K562 (cell line): ENCODE measurements around the gene PHKG2. TPM values are rescaled to one million over a fixed set of nuclear protein-coding genes. Genes with fewer than 3 reads are reported as not detected.

Experiments used
- ATF3 ChIP-seq, 2 experiments: fragments of 450-650 bp in 1 of 2; sonication (generic) in 1 of 2; formaldehyde crosslinking in 1 of 2; IDR thresholded peaks in 1 of 2; conservative IDR thresholded peaks in 1 of 2; 2 replicates each; pipeline versions ENCODE4 v1.6.1 to v1.8.1; 2016 to 2023; ENCODE audit warnings: mild to moderate bottlenecking in 2 of 2, moderate library complexity in 2 of 2, inconsistent platforms in 1 of 2, missing genetic modification reagents in 1 of 2
- BRF1 ChIP-seq: IDR thresholded peaks from 3 replicates; pipeline ENCODE4 v1.6.1; 2011; ENCODE audit warnings: borderline replicate concordance, mild to moderate bottlenecking; ENCODE audit not compliant: insufficient read length; ENCODE audit errors: extremely low read depth
- CBX1 ChIP-seq: sonication (generic); IDR thresholded peaks from 2 replicates; pipeline ENCODE4 v1.6.1; 2016; ENCODE audit warnings: antibody characterized with exemption, low read depth, mild to moderate bottlenecking
- CREM ChIP-seq: IDR thresholded peaks from 2 replicates; pipeline ENCODE4 v1.6.1; 2014; ENCODE audit warnings: antibody characterized with exemption, low read depth
- ESRRB ChIP-seq: fragments of 250-450 bp; sonication (Bioruptor Pico); IDR thresholded peaks from 2 replicates; pipeline ENCODE4 v1.5.0; 2020; ENCODE audit warnings: mild to moderate bottlenecking, moderate library complexity, borderline replicate concordance
- GABPA ChIP-seq: fragments of 200-800 bp; sonication (Bioruptor generic); conservative IDR thresholded peaks from 2 replicates; pipeline ENCODE4 v1.6.1; 2016; ENCODE audit warnings: low read depth, missing genetic modification characterization, missing compliant biosample characterization
- GABPB1 ChIP-seq: sonication (generic); formaldehyde crosslinking; IDR thresholded peaks from 2 replicates; pipeline ENCODE4 v1.8.0; 2022; ENCODE audit warnings: mild to moderate bottlenecking, missing genetic modification reagents
- GATAD2A ChIP-seq: fragments of 450-650 bp; IDR thresholded peaks from 2 replicates; pipeline ENCODE4 v1.6.1; 2017
- HCFC1 ChIP-seq: IDR thresholded peaks from 2 replicates; pipeline ENCODE4 v1.6.1; 2012; ENCODE audit warnings: low read depth, low read length, improper control_type of control experiment
- NR2C1 ChIP-seq, 2 experiments: fragments of 450-650 bp; IDR thresholded peaks; 2 replicates each; pipeline ENCODE4 v1.6.1; 2017; ENCODE audit warnings: mild to moderate bottlenecking in 2 of 2, antibody characterized with exemption in 1 of 2, inconsistent platforms in 1 of 2, missing compliant biosample characterization in 1 of 2, missing genetic modification characterization in 1 of 2
- PRPF4 ChIP-seq: fragments of 200-400 bp; formaldehyde crosslinking; IDR thresholded peaks from one replicate; pipeline ENCODE4 v1.6.1; 2017; ENCODE audit warnings: low read length, low read depth, mild to moderate bottlenecking; ENCODE audit not compliant: insufficient read depth, poor library complexity, severe bottlenecking
- RBFOX2 ChIP-seq: fragments of 200-400 bp; formaldehyde crosslinking; IDR thresholded peaks from 2 replicates; pipeline ENCODE4 v1.6.1; 2017; ENCODE audit warnings: low read depth, mild to moderate bottlenecking, low read length, moderate library complexity
- RFX7 ChIP-seq: fragments of 250-450 bp; sonication (Bioruptor Pico); IDR thresholded peaks from 2 replicates; pipeline ENCODE4 v1.5.1; 2021; ENCODE audit warnings: mild to moderate bottlenecking
- SNIP1 ChIP-seq: fragments of 450-650 bp; IDR thresholded peaks from 2 replicates; pipeline ENCODE4 v1.7.1; 2017; ENCODE audit warnings: low read depth, mild to moderate bottlenecking
- TAF7 ChIP-seq: fragments of 450-650 bp; IDR thresholded peaks from 2 replicates; pipeline ENCODE4 v1.6.1; 2016; ENCODE audit warnings: missing genetic modification characterization, missing compliant biosample characterization
- TEAD4 ChIP-seq, 2 experiments: sonication (generic) in 1 of 2; formaldehyde crosslinking in 1 of 2; IDR thresholded peaks; 2 replicates each; pipeline versions ENCODE4 v1.6.1 to v1.8.0; 2012 to 2022; ENCODE audit warnings: borderline replicate concordance in 1 of 2, inconsistent platforms in 1 of 2, low read length in 1 of 2, mild to moderate bottlenecking in 1 of 2, missing genetic modification reagents in 1 of 2
- TOE1 ChIP-seq, 2 experiments: fragments of 450-650 bp in 1 of 2; sonication (generic) in 1 of 2; formaldehyde crosslinking in 1 of 2; IDR thresholded peaks; 2 replicates each; pipeline versions ENCODE4 v1.7.1 to v1.8.0; 2016 to 2022; ENCODE audit warnings: borderline replicate concordance in 2 of 2, mild to moderate bottlenecking in 2 of 2, antibody characterized with exemption in 1 of 2, inconsistent platforms in 1 of 2, low read depth in 1 of 2, missing genetic modification reagents in 1 of 2, moderate library complexity in 1 of 2
- ZBTB9 ChIP-seq: fragments of 450-650 bp; formaldehyde crosslinking; IDR thresholded peaks from 2 replicates; pipeline ENCODE4 v1.4.0; 2020; ENCODE audit warnings: mild to moderate bottlenecking, moderate library complexity
- ZNF449 ChIP-seq: fragments of 250-450 bp; sonication (Bioruptor Pico); IDR thresholded peaks from 2 replicates; pipeline ENCODE4 v1.8.0; 2022; ENCODE audit warnings: moderate library complexity, mild to moderate bottlenecking, inconsistent platforms
- ZNF511 ChIP-seq: sonication (generic); formaldehyde crosslinking; IDR thresholded peaks from 2 replicates; pipeline ENCODE4 v1.8.0; 2022; ENCODE audit warnings: mild to moderate bottlenecking, missing genetic modification reagents
- polyA plus RNA-seq, 8 experiments: library from polyadenylated mRNA; depleted of rRNA in 4 of 8; stranded (reverse) in 5 of 8; unstranded in 3 of 8; fragments of >200 nt; fragmentation: Nextera tagmentation in 2 of 8; fragmentation: Illumina TruSeq in 1 of 8; extraction: Ambion mirVana in 2 of 8; extraction: Trizol in 1 of 8; gene quantifications; 2 replicates each; pipeline versions ENCODE4 v1.2.1 to v1.2.3, GENCODE V29; 2011 to 2014; ENCODE audit warnings: inconsistent platforms in 1 of 8, missing spikeins in 1 of 8
- total RNA-seq, 7 experiments: library from RNA; depleted of rRNA in 6 of 7; stranded (reverse); fragments of >200 nt in 6 of 7; fragmentation: Illumina TruSeq in 2 of 7; extraction: Trizol in 2 of 7; gene quantifications; 2 replicates each; pipeline versions ENCODE4 v1.2.1 to v1.2.3, GENCODE V29; 2011 to 2021; ENCODE audit warnings: low replicate concordance in 1 of 7

PHKG2 gene
- total and polyA plus RNA-seq, 9 of the 15 experiments (the other 6 are each of a cell fraction or from before 2014, with no cell fraction given), result 5.8 to 54.2 (median 30.7) TPM

- TF ChIP-seq GABPA (tag) (peak; percentile 95), NR2C1 (IDR thresholded peaks at IDR 0.05) (peak; percentile 86), NR2C1 (tag; IDR thresholded peaks at IDR 0.05) (peak; percentile 92), ZNF511 (peak; percentile 78; the same call in 1 of the 2 replicates), RFX7 (CRISPR knock-in tag) (no peak), HCFC1 (peak; percentile 69), SNIP1 (peak; percentile 88), ESRRB (CRISPR knock-in tag) (no peak), GABPB1 (CRISPR knock-in tag) (peak; percentile 91), TOE1 (IDR thresholded peaks at IDR 0.05; ENCODE audit: borderline replicate concordance) (peak; percentile 85; the same call in 1 of the 2 replicates), TOE1 (CRISPR knock-in tag; IDR thresholded peaks at IDR 0.05; ENCODE audit: borderline replicate concordance, low read depth) (no peak), ATF3 (IDR thresholded peaks at IDR 0.05) (no peak), ATF3 (CRISPR knock-in tag; conservative IDR thresholded peaks at IDR 0.05) (0 out of 2 replicates have a peak, but pooled peaks have one; percentile 50), ZNF449 (no peak), PRPF4 (no peak), ZBTB9 (CRISPR knock-in tag) (peak; percentile 51; the same call in 1 of the 2 replicates), RBFOX2 (peak; percentile 80), CREM (peak; percentile 54; the same call in 1 of the 2 replicates), CBX1 (0 out of 2 replicates have a peak, but pooled peaks have one; percentile 26), GATAD2A (peak; percentile 80), BRF1 (no peak), TAF7 (peak; percentile 88), TEAD4 (IDR thresholded peaks at IDR 0.05; ENCODE audit: low read length) (peak; percentile 21; the same call in 1 of the 2 replicates), TEAD4 (CRISPR knock-in tag; IDR thresholded peaks at IDR 0.05; ENCODE audit: borderline replicate concordance) (no peak)
Measured at GRCh38 chr16:30786936-30787612, 38.8 kb downstream of the PHKG2 start, which contains the start of gene ZNF629 (continued).
